ENCODE measurements around the gene CD55. TPM values are rescaled to one million over a fixed set of nuclear protein-coding genes. Genes with fewer than 3 reads are reported as not detected.

The CD55 gene
- total RNA-seq, 2 experiments from 2014 or later, result 40.4 to 42.3 TPM

- Mint-ChIP-seq H3K27me3 (no peaks in the 10 kb centered on the region), H3K9me3 (peaks cover 17% of the 10 kb centered on the region), H3K36me3 (peaks cover 67% of the 10 kb centered on the region), H3K4me3 (no peak overlapping the region), H3K4me1 (ENCODE audit: low read depth) (peaks cover 49% of the 10 kb centered on the region), H3K27ac (no peak overlapping the region)
- DNase-seq, result no peak
- CTCF ChIA-PET, result interaction anchor here (2.8 to 2.9 kb wide), 2 partner anchors 13 to 164 kb away, joined by 14 to 21 read pairs; partner anchors contain the start of gene CD55
- intact Hi-C loops (cut with micrococcal nuclease), result no loop called here
- POLR2A ChIA-PET, result interaction anchor here (2.0 to 2.8 kb wide), 2 partner anchors 13 to 15 kb away, joined by 7 to 56 read pairs; partner anchors contain the start of gene CD55
These were observed 13.7 kb downstream of the CD55 start for GRCh38 chr1:207335138-207335537.

- CTCF ChIA-PET, result interaction anchor here (1.1 to 2.9 kb wide), 5 partner anchors 14 to 286 kb away, joined by 3 to 21 read pairs (median 6); partner anchors contain the start of gene CD55
- DNase-seq, result peak; percentile 25
- intact Hi-C loops (cut with micrococcal nuclease), result loop anchor here (1.0 to 2.0 kb wide), 6 partner anchors 15 to 238 kb away; partner anchors contain the start of gene CD55
- Mint-ChIP-seq H3K4me3 (peak overlapping the region; percentile 1), H3K27me3 (no peaks in the 10 kb centered on the region), H3K9me3 (peaks cover 17% of the 10 kb centered on the region), H3K27ac (peak overlapping the region; percentile 86), H3K36me3 (peaks cover 65% of the 10 kb centered on the region), H3K4me1 (ENCODE audit: low read depth) (peaks cover 50% of the 10 kb centered on the region)
- POLR2A ChIA-PET, result interaction anchor here (1.1 to 2.8 kb wide), 6 partner anchors 14 to 238 kb away, joined by 4 to 56 read pairs (median 8); partner anchors contain the start of gene CD55
These were observed 14.4 kb downstream of the CD55 start for GRCh38 chr1:207335695-207336363.

DNA sequence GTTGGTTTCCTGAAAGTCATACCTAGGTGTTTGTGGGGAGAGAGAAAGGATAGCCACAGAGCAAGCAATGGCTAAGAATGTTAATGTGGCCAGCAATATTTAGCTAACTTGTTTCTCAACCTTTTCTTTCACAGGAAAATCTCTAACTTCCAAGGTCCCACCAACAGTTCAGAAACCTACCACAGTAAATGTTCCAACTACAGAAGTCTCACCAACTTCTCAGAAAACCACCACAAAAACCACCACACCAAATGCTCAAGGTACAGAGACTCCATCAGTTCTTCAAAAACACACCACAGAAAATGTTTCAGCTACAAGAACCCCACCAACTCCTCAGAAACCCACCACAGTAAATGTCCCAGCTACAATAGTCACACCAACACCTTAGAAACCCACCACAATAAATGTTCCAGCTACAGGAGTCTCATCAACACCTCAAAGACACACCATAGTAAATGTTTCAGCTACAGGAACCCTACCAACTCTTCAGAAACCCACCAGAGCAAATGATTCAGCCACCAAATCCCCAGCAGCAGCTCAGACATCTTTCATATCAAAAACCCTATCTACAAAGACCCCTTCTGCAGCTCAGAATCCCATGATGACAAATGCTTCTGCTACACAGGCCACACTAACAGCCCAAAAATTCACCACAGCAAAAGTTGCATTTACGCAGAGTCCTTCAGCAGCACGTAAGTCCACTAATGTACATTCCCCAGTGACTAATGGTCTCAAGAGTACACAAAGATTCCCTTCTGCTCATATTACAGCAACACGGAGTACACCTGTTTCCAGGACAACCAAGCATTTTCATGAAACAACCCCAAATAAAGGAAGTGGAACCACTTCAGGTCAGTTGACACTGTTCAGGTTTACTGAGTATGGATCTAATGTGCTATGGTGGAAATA, 15.3 kb downstream of the CD55 start:
- CTCF ChIA-PET, result interaction anchor here (0.8 to 2.9 kb wide), 7 partner anchors 15 to 287 kb away, joined by 3 to 21 read pairs (median 6); partner anchors contain the start of gene CD55
- Mint-ChIP-seq H3K9me3 (peaks cover 17% of the 10 kb centered on the region), H3K4me3 (no peak overlapping the region), H3K27me3 (no peaks in the 10 kb centered on the region), H3K36me3 (peaks cover 70% of the 10 kb centered on the region), H3K4me1 (ENCODE audit: low read depth) (peaks cover 58% of the 10 kb centered on the region), H3K27ac (peak overlapping the region; percentile 86)
- POLR2A ChIA-PET, result interaction anchor here (1.1 to 2.8 kb wide), 6 partner anchors 14 to 239 kb away, joined by 4 to 56 read pairs (median 8); partner anchors contain the start of gene CD55
- DNase-seq, result peak; percentile 39
- intact Hi-C loops (cut with micrococcal nuclease), result loop anchor here (1.0 to 2.0 kb wide), 6 partner anchors 16 to 239 kb away; partner anchors contain the start of gene CD55

DNA sequence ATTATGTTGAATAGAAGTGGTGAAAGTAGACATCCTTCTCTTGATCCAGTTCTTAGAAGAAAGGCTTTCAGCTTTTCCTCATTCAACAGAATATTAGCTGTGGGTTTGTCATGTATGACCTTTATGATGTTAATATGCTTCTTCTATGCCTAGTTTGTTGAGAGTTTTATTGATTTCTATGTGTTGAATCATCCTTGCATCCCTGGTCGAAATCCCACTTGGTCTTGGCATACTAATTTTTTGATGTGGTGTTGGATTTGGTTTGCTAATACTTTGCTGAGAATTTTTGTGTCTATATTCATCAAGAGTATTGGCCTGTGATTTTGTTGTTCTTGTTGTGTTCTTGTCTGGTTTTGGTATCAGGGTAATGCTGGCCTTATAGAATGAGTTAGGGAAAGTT, 20.9 kb downstream of the CD55 start:
- Mint-ChIP-seq H3K27ac (no peak overlapping the region), H3K27me3 (no peaks in the 10 kb centered on the region), H3K36me3 (peaks cover 76% of the 10 kb centered on the region), H3K4me1 (ENCODE audit: low read depth) (peaks cover 54% of the 10 kb centered on the region), H3K9me3 (no peaks in the 10 kb centered on the region), H3K4me3 (no peak overlapping the region)
- ChIA-PET CTCF (no interaction called here), POLR2A (interaction anchor here (1.6 kb wide), 1 partner anchor 13 kb away, joined by 3 read pairs; no protein-coding TSS in a partner anchor)
- DNase-seq, result no peak
- intact Hi-C loops (cut with micrococcal nuclease), result no loop called here

- H3K27ac Mint-ChIP-seq, result no peak overlapping the region
- no peak overlapping the region for H3K4me3 Mint-ChIP-seq
- peaks cover 79% of the 10 kb centered on the region for H3K36me3 Mint-ChIP-seq
- intact Hi-C loops (cut with micrococcal nuclease), result no loop called here
- no peaks in the 10 kb centered on the region for H3K9me3 Mint-ChIP-seq
- no peak for DNase-seq
- POLR2A ChIA-PET, result no interaction called here
- no peaks in the 10 kb centered on the region for H3K27me3 Mint-ChIP-seq
- CTCF ChIA-PET, result no interaction called here
- H3K4me1 Mint-ChIP-seq (ENCODE audit: low read depth), result peaks cover 50% of the 10 kb centered on the region
These were observed 22.2 kb downstream of the CD55 start for GRCh38 chr1:207343675-207344074.

DNA sequence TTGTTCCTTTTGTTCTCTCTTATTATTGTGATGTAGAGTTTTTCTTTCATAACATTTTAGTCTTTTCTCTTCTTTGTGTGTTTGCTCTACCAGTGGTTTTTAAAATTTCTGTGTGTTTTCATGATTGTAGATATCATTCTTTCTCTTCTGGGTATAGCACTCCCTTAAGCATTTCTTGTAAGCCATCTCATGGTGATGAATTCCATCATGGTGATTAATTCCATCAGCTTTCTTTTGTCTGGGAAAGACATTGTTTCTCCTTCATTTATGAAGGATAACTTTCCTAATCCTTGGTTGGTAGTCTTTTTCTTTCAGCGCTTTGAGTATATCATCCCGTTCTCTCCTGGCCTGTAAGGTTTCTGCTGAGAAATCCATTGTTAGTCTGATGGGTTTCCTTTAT, 22.7 kb downstream of the CD55 start:
- CTCF ChIA-PET, result no interaction called here
- no peak overlapping the region for H3K27ac Mint-ChIP-seq
- H3K36me3 Mint-ChIP-seq, result peaks cover 80% of the 10 kb centered on the region
- no peaks in the 10 kb centered on the region for H3K9me3 Mint-ChIP-seq
- H3K4me3 Mint-ChIP-seq, result no peak overlapping the region
- POLR2A ChIA-PET, result no interaction called here
- no peak for DNase-seq
- intact Hi-C loops (cut with micrococcal nuclease), result no loop called here
- no peaks in the 10 kb centered on the region for H3K27me3 Mint-ChIP-seq
- H3K4me1 Mint-ChIP-seq (ENCODE audit: low read depth), result peaks cover 50% of the 10 kb centered on the region

DNA sequence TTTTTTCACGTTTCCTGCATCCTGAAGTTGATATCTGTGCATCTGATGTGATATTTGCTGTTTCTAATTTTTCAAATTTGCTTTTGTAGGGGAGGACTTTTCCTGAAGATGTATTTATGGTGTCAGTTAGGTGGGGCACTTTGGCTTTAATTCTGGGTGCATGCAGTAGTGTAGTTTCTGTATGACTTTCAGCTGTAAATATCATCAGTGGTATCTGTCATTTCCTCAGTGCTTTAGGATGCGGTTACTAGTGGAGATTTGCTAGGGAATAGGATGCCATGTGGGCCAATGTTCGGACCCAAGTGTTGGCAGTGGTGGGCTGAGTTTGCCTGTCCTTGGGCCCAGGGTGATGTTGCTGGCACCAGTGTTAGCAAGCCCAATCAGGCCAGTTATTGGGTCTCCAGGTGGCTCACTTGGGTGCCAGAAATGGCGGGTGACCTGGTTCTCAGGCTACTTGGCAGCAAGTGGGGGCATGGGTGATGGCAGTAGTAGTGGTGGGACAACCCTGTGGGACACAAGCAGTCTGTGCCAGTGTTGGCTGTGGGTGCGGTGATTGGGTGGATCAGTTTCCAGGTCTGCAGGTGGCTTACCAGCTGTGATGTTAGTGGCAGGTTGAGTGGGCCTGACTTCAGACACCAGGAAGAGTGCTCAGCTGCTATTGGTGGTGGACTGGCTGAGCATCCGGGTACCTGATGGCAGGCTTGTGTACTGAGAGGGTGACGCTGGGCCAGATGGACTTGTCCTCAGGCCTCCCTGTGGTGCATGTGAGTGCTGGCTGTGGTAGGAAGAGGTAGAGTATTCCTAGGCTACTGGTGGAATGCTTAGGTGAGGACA, 24.4 kb downstream of the CD55 start:
- DNase-seq, result no peak
- ChIA-PET CTCF (no interaction called here), POLR2A (no interaction called here)
- Mint-ChIP-seq H3K27ac (no peak overlapping the region), H3K27me3 (no peaks in the 10 kb centered on the region), H3K4me1 (ENCODE audit: low read depth) (peaks cover 62% of the 10 kb centered on the region), H3K9me3 (peaks cover 7% of the 10 kb centered on the region), H3K4me3 (no peak overlapping the region), H3K36me3 (peaks cover 84% of the 10 kb centered on the region)
- intact Hi-C loops (cut with micrococcal nuclease), result no loop called here

- intact Hi-C loops (cut with micrococcal nuclease), result no loop called here
- Mint-ChIP-seq H3K9me3 (peaks cover 7% of the 10 kb centered on the region), H3K27ac (no peak overlapping the region), H3K27me3 (no peaks in the 10 kb centered on the region), H3K4me1 (ENCODE audit: low read depth) (peaks cover 61% of the 10 kb centered on the region), H3K4me3 (no peak overlapping the region), H3K36me3 (peaks cover 83% of the 10 kb centered on the region)
- POLR2A ChIA-PET, result no interaction called here
- no peak for DNase-seq
- CTCF ChIA-PET, result no interaction called here
These were observed 25.0 kb downstream of the CD55 start for GRCh38 chr1:207346513-207346912.

- no peak overlapping the region for H3K27ac Mint-ChIP-seq
- no peaks in the 10 kb centered on the region for H3K27me3 Mint-ChIP-seq
- peaks cover 7% of the 10 kb centered on the region for H3K9me3 Mint-ChIP-seq
- peaks cover 64% of the 10 kb centered on the region for H3K36me3 Mint-ChIP-seq
- POLR2A ChIA-PET, result no interaction called here
- CTCF ChIA-PET, result no interaction called here
- peaks cover 31% of the 10 kb centered on the region for H3K4me1 Mint-ChIP-seq (ENCODE audit: low read depth)
- DNase-seq, result no peak
- H3K4me3 Mint-ChIP-seq, result no peak overlapping the region
- intact Hi-C loops (cut with micrococcal nuclease), result no loop called here
These were observed 28.5 kb downstream of the CD55 start for GRCh38 chr1:207349979-207350378.

DNA sequence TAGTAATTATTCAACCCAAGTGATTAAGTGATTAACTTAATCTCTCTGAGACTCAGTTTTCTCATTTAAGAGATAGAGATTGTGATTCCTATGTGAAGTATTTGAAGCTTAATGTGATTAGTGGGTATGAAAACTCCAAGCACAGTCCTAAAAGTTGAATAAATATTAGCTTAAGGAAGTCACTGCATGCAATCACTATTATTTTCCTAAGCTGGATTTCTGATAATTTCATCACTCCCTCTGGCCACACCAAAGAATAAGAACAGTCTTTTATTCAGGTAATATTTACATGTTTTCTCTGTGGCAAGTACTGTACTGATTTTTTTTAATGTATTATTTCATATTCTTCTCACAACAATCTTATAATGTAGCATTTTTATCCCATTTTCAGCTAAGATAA, 31.1 kb downstream of the CD55 start:
- Mint-ChIP-seq H3K27ac (no peak overlapping the region), H3K36me3 (peaks cover 47% of the 10 kb centered on the region), H3K9me3 (peaks cover 7% of the 10 kb centered on the region), H3K4me1 (ENCODE audit: low read depth) (peaks cover 23% of the 10 kb centered on the region), H3K4me3 (no peak overlapping the region), H3K27me3 (no peaks in the 10 kb centered on the region)
- CTCF ChIA-PET, result no interaction called here
- DNase-seq, result no peak
- POLR2A ChIA-PET, result interaction anchor here (1.7 kb wide), 1 partner anchor 31 kb away, joined by 3 read pairs; no protein-coding TSS in a partner anchor
- intact Hi-C loops (cut with micrococcal nuclease), result no loop called here

DNA sequence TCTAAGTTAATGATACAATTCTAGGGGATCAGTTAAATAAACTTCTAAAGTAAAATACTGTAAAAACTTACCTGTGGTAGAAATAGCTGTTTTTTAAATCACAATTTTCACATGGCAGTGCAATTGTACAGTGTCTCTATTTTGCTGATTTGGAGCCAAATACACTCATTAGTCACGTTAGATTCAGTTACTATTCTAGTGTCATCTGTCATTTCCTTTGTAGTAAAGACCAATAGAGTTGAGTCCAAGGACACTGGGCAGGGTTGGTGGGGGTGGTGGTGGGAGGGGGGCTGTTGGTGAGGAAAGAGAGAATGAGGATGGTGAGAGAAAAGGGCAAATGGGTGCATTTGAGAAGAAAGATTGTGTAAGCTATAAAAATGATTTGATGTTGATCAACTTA, 33.6 kb downstream of the CD55 start:
- no peak for DNase-seq
- intact Hi-C loops (cut with micrococcal nuclease), result no loop called here
- Mint-ChIP-seq H3K27ac (no peak overlapping the region), H3K36me3 (peaks cover 30% of the 10 kb centered on the region), H3K9me3 (peaks cover 5% of the 10 kb centered on the region), H3K4me3 (no peak overlapping the region), H3K27me3 (no peaks in the 10 kb centered on the region), H3K4me1 (ENCODE audit: low read depth) (peaks cover 19% of the 10 kb centered on the region)
- ChIA-PET CTCF (interaction anchor here (0.6 kb wide), 1 partner anchor 1851 kb away, joined by 3 read pairs; no protein-coding TSS in a partner anchor), POLR2A (no interaction called here)

Data from activated CD4-positive, alpha-beta memory T cell treated with anti-CD3 and anti-CD28 coated beads for 36 hours (primary cell).